GM19463 (cell line): ENCODE results near the gene RNF167.
A peak's percentile ranks its signal among the peaks of the same experiment; 100 is the strongest.

Source experiments
- ATAC-seq: cut with Tn5 transposase; IDR thresholded peaks from one replicate; pipeline ENCODE4 v1.9.1; 2021; ENCODE audit warnings: mild to moderate bottlenecking, moderate library complexity; ENCODE audit not compliant: unreplicated experiment

RNF167 gene

GRCh38 chr17:4939796-4940554 lies at the start of gene RNF167, which contains the start of gene SLC25A11:
RNF167 (plus strand) TSS chr17:4940268; CDS start chr17:4940910, 642 bp downstream.
SLC25A11 (minus strand) TSS chr17:4940046; CDS start chr17:4939910, 136 bp downstream.
- peak; percentile 75 for ATAC-seq

GRCh38 chr17:4891411-4892410 lies 48.4 kb upstream of the RNF167 start:
- no peak for ATAC-seq

GRCh38 chr17:4892499-4893221 lies 47.4 kb upstream of the RNF167 start:
- ATAC-seq = no peak

GRCh38 chr17:4893272-4893671 lies 46.8 kb upstream of the RNF167 start:
- no peak for ATAC-seq

DNA sequence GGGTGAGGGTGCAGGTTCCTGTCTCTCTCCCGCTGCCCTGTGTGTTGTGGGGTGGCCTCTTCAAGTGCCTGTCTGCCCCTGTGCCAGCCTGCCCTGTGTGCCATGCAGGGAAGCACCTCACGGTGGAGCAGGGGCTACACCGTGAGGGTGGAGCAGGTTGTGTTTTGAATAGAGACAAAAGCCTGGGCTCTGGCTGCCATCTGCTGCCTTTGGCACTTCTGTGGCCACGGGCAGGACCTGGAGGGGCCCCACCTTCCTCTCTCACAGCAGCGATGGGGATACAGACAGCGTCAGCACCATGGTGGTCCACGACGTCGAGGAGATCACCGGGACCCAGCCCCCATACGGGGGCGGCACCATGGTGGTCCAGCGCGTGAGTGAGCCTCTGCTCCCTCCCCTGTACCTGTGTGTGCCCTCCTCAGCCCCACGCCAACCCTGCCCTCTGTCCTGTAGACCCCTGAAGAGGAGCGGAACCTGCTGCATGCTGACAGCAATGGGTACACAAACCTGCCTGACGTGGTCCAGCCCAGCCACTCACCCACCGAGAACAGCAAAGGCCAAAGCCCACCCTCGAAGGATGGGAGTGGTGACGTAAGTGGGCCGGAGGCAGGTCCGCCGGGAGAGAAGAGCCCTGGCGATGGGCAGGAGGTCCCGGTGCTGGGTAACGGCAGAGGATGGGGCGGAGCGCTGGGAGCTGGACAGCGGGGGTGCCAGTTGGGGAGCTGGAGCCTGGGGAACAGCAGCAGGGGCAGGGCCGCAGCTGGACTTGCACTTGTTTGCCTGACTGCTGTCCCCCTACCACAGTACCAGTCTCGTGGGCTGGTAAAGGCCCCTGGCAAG lies 46.1 kb upstream of the RNF167 start:
- ATAC-seq = no peak

- no peak for ATAC-seq
Observed at GRCh38 chr17:4895121-4895520, 44.9 kb upstream of the RNF167 start.

DNA sequence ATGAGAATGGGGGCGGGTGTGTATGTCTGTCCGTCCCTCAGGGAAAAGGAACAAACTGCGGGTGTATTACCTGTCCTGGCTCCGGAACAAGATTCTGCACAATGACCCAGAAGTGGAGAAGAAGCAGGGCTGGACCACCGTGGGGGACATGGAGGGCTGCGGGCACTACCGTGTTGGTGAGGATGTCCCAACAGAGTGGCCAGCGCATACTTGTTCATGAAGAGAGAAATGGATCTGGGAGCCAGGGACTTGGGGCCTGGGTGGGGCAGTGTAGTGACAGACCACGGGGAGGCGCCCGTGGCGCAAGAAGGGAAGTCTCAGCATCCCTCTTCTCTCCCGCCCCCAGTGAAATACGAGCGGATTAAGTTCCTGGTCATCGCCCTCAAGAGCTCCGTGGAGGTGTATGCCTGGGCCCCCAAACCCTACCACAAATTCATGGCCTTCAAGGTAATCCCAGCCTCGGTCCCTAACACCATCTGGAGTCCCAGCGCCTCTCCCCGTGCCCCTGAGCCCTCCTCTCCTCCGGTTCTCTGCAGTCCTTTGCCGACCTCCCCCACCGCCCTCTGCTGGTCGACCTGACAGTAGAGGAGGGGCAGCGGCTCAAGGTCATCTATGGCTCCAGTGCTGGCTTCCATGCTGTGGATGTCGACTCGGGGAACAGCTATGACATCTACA lies 44.3 kb upstream of the RNF167 start:
- no peak for ATAC-seq

DNA sequence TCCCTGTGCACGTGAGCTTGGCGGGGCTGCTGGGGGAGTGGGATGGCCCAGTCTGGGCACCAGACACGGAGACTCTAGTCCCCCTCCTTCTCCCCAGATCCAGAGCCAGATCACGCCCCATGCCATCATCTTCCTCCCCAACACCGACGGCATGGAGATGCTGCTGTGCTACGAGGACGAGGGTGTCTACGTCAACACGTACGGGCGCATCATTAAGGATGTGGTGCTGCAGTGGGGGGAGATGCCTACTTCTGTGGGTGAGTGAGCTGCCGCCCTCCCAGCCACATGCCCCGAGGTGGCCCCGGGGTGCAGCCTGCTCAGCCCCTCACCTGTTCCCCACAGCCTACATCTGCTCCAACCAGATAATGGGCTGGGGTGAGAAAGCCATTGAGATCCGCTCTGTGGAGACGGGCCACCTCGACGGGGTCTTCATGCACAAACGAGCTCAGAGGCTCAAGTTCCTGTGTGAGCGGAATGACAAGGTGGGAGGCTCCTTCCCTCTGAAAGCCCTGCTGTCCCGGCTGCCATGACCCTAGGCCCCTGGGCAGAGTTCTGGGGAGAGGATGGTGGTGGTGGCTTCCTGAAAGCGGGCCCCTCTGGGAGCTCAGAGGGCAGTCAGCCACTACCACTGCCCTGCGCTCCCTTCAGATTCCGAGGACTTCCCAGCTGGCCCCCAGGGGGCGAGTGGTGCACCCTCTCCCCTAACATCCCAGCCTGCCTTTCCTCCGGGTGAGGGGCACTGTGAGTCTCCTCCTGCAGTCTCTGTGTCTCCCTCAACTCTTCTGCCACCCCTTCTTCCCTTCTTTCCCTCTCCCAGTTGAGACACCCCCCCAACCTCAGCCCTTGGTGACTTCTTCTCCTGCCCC lies 43.5 kb upstream of the RNF167 start:
- ATAC-seq = no peak

- ATAC-seq = no peak
Observed at GRCh38 chr17:4897198-4897687, 42.8 kb upstream of the RNF167 start.

DNA sequence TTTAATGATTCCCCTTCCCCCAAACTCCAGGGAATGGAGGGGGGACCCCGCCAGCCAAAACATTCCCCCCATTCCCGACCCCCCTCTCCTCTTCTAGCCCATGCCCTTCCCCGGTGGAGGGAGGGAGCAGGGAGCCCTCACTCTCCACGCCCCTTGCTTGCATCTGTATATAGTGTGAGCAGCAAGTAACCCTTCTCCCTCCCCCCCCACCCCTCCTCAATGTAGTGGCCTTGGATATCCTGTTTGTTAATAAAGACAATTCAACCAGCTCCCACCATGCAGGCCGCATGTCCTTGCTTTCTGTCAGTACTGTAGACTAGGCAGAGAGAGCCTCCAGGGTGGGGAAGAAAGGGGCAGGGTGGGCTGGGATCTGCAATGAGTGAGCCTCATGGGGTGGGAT lies 42.3 kb upstream of the RNF167 start:
- no peak for ATAC-seq

DNA sequence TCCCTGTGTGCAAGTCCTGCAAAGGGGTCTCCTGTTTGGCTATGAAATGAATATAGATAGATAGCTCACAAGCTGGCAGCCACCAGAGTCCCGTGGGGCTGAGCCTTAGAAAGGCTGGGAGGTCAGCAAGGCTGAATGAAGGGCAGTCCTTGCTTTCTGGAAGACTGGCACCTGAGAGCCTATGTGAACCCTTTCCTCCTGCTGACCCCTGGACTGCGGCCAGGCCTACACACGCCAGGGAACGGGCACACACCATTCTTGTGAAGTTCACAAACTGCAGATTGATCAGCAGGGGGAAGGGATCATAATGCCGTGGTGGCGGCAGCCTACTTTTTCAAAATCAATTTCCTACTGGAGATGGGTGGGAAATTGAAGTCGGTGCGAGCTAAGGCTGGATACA lies 41.7 kb upstream of the RNF167 start:
- ATAC-seq = no peak

- ATAC-seq = no peak
Observed at GRCh38 chr17:4898927-4899326, 41.1 kb upstream of the RNF167 start.

DNA sequence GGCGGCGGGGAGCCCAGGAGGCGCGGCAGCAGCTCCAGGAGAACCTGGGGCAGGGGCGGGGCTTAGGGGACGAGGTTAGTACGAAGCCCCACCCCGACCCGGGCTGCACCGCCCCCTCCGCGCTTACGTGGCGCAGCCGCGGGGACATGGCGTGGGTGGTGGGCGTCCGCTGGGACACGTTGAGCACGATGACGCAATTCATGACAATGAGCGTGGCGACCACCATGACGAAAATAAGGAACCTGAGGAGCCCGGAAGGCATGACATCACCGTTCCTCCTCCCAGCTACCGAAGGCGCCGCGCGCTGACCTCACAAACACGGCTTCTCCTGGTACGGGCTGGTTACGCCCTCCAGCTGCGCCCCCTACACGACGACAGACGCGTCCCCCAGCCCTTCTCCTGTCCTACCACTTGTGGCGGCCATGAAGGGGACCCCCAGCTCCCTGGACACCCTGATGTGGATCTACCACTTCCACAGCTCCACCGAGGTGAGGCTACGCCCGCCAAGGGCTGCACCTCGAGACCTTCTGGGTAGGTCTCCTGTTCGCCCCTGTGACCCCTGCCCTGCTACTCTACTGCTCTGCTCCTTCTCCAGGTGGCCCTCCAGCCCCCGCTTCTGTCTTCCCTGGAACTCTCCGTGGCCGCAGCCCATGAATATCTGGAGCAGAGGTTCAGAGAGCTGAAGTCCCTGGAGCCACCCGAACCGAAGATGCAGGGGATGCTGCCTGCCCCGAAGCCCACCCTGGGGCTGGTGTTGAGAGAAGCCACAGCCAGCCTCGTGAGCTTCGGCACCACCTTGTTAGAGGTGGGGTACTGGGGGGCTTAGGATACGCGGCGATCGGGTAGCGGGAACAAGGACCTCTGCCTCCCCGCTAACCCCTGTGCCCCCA lies 40.5 kb upstream of the RNF167 start, which contains the start of gene C17orf107:
Gene C17orf107 (plus strand): TSS at position 196 of the 890 bp plus-strand sequence. CDS start 227 bp downstream, at position 423.
- ATAC-seq = no peak

DNA sequence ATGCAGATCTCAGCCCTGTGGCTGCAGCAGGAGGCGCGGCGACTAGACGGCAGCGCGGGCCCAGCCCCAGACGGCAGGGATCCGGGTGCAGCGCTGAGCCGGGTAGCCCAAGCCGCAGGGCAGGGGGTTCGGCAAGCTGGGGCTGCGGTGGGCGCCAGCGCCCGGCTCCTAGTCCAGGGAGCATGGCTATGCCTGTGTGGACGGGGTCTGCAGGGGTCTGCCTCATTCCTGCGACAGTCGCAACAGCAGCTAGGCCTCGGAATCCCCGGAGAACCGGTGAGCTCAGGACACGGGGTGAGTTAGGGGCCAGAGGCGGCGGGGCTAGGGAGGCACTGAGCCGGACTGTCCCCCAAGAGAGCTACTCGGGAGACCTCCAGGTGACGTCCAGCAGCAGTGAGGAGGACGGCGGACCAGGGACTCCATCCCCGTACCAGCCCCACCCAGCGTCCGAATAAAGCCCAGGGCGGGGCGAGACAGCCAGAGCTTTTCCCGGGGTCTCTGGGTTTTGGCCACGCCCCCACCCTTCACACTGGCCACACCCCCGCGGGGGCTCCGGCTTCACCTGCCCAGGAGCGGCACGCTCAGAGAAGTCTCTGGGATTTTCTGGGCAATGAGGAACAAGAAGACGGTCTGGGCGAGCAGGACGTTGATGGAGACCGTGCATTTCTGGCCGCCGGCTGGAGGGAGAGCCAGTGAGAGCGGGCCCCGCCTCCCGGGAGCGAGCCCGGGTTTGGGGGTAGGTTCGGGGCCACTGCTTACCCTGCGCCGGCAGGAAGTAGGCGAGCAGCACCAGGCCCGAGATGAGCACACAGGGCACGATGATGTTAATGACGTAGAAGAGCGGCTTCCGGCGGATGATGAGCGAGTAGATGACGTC lies 39.6 kb upstream of the RNF167 start:
- ATAC-seq = no peak

DNA sequence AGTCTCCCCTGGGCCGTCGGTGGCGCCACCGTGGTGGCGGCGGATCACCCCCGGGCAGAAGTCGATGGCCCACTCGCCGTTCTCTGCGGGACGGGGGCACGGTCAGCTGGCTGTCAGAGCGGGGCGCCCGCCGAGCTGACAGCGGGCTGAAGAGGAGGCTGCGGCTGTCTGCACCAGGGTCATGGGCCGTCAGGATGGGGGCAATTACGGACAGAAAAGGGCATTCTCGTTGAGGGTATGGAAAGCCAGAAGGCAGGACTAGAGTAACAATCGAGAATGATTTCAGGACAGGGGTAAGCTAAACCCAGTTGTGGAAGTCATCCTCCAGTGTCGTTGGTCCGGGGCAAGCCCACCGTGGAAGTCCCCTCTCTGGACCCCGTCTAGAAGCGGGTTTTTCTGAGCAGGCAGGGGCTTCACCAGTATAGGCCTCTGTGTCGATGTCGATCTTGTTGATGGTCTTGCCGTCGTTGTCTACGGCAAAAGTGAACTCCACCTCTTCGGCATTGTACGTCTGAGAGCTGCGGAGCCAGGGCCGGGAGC lies 38.9 kb upstream of the RNF167 start:
- ATAC-seq = no peak
